Colon (tissue), 2 donors: Measurements from ENCODE around the gene DMKN.
"Not testable (repeated sequence)": the region's sequence is repeated elsewhere in the genome, so short reads cannot be mapped to it uniquely, and the experiment has no call there.

Source experiments
- FAIRE-seq: peaks from 2 replicates; lab custom pipeline; 2012; peaks lifted over from hg19 to GRCh38; lab: Jason Lieb, UNC
- donor health status: control.
- donor health status: control.

The DMKN gene

GRCh38 chr19:35497406-35497805 is 16.0 kb downstream of the DMKN start:
- FAIRE-seq = no peak

GRCh38 chr19:35495107-35496064 is 18.1 kb downstream of the DMKN start:
- no peak for FAIRE-seq

GRCh38 chr19:35493971-35494370 is 19.5 kb downstream of the DMKN start:
- FAIRE-seq = no peak

- FAIRE-seq = no peak
Observed at GRCh38 chr19:35491836-35492360, 21.6 kb downstream of the DMKN start.

- FAIRE-seq = no peak
Observed at GRCh38 chr19:35490364-35490763, 23.1 kb downstream of the DMKN start, which contains the start of gene KRTDAP. Gene KRTDAP, minus strand, starts transcription at chr19:35490464. Its CDS starts 22 bp downstream, at chr19:35490442.

- FAIRE-seq = no peak
Observed at GRCh38 chr19:35488677-35489076, 24.8 kb downstream of the DMKN start.

GRCh38 chr19:35487656-35488182 is 25.7 kb downstream of the DMKN start:
- FAIRE-seq = no peak

- FAIRE-seq = no peak
Observed at GRCh38 chr19:35486268-35486708, 27.2 kb downstream of the DMKN start.

- FAIRE-seq = no peak
Observed at GRCh38 chr19:35484252-35485036, 29.0 kb downstream of the DMKN start.

GRCh38 chr19:35483089-35483488 is 30.4 kb downstream of the DMKN start:
- FAIRE-seq = no peak

- FAIRE-seq = no peak
Observed at GRCh38 chr19:35478794-35479677, 34.4 kb downstream of the DMKN start.

GRCh38 chr19:35476149-35476548 is 37.3 kb downstream of the DMKN start:
- no peak for FAIRE-seq

- not testable (repeated sequence) for FAIRE-seq
Observed at GRCh38 chr19:35474594-35474993, 38.9 kb downstream of the DMKN start.

- no peak for FAIRE-seq
Observed at GRCh38 chr19:35474104-35474503, 39.3 kb downstream of the DMKN start.

- no peak for FAIRE-seq
Observed at GRCh38 chr19:35471946-35472345, 41.5 kb downstream of the DMKN start.

- FAIRE-seq = not testable (repeated sequence)
Observed at GRCh38 chr19:35471075-35471474, 42.4 kb downstream of the DMKN start.

- FAIRE-seq = no peak
Observed at GRCh38 chr19:35470128-35470527, 43.3 kb downstream of the DMKN start.

GRCh38 chr19:35468637-35469036 is 44.8 kb downstream of the DMKN start:
- FAIRE-seq = no peak

GRCh38 chr19:35466259-35466658 is 47.2 kb downstream of the DMKN start:
- FAIRE-seq = no peak

- not testable (repeated sequence) for FAIRE-seq
Observed at GRCh38 chr19:35462956-35463355, 50.5 kb downstream of the DMKN start.

- FAIRE-seq = no peak
Observed at GRCh38 chr19:35462476-35462953, 50.9 kb downstream of the DMKN start.
